Activated CD8-positive, alpha-beta T cell treated with anti-CD3 and anti-CD28 coated beads for 36 hours (primary cell): ENCODE data around the gene SACM1L. TPM values are rescaled to one million over a fixed set of nuclear protein-coding genes. Genes with fewer than 3 reads are reported as not detected.

Experiments
- ATAC-seq: fragments of 200-7000 bp; cut with Tn5 transposase; one replicate; pipeline ENCODE4 v1.10.0; 2021; ENCODE audit warnings: mild to moderate bottlenecking, moderate library complexity
- CTCF ChIA-PET: fragments of 350-600 bp; sonication (Branson Sonifier 250); formaldehyde crosslinking; loops from one replicate; lab custom pipeline; 2021; ENCODE audit warnings: antibody characterized with exemption; lab: Charles Lee
- POLR2A ChIA-PET: fragments of 350-600 bp; sonication (Branson Sonifier 250); formaldehyde crosslinking; loops from one replicate; lab custom pipeline; 2021; ENCODE audit warnings: antibody characterized with exemption; lab: Charles Lee
- DNase-seq: peaks from one replicate; pipeline ENCODE4 v3.0.0-alpha.2; 2020
- H3K27ac Mint-ChIP-seq: one replicate; pipeline ENCODE4 v1.8.0; 2021; ENCODE audit warnings: mild to moderate bottlenecking, mixed read lengths
- H3K27me3 Mint-ChIP-seq: one replicate; pipeline ENCODE4 v1.8.0; 2021; ENCODE audit warnings: mixed read lengths
- H3K36me3 Mint-ChIP-seq: one replicate; pipeline ENCODE4 v1.8.0; 2021; ENCODE audit warnings: low read depth, mixed read lengths
- H3K4me1 Mint-ChIP-seq: one replicate; pipeline ENCODE4 v1.8.0; 2021; ENCODE audit warnings: low read depth, mixed read lengths
- H3K4me3 Mint-ChIP-seq: one replicate; pipeline ENCODE4 v1.8.0; 2021; ENCODE audit warnings: mild to moderate bottlenecking, moderate library complexity, mixed read lengths
- H3K9me3 Mint-ChIP-seq: one replicate; pipeline ENCODE4 v1.8.0; 2021; ENCODE audit warnings: mixed read lengths
- CTCF ChIP-seq: fragments of 200-600 bp; IDR thresholded peaks from one replicate; pipeline ENCODE4 v1.8.0; 2022; ENCODE audit warnings: antibody characterized with exemption, mild to moderate bottlenecking
- intact Hi-C: fragments of 100-400 bp; cut with micrococcal nuclease; formaldehyde crosslinking; loops from one replicate; pipeline ENCODE4 v1.10.0; 2022
- total RNA-seq, 2 experiments: library from RNA; stranded (reverse); gene quantifications; one replicate each; pipeline ENCODE4 v1.2.3, GENCODE V29; 2021

Gene SACM1L
- total RNA-seq, 2 experiments from 2014 or later = 52.6 to 56.0 TPM

DNA sequence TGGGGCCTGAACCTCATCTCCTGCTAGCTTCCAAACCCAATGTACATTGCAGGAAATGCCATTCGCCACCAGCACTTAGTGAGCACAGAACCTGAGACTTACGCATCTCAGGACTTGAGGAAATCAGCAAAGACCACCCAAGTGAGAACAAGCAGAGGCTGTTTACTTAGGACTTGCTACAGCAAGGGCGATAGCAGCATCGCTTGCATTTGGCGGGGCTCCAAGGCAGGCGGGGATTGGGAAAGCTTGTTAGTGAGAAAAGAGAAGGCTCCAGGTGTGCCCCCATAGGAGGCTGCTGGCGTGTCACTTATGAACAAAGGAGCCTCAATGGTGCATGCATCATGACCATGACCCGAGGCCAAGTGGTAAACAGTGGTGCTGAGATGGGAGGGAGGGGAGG lies 87.4 kb downstream of the SACM1L start:
- ChIA-PET CTCF (interaction anchor here (1.8 to 2.9 kb wide), 3 partner anchors 15 to 302 kb away, joined by 5 to 10 read pairs (median 7); no protein-coding TSS in a partner anchor), POLR2A (no interaction called here)
- H3K27ac Mint-ChIP-seq = no peak overlapping the region
- ATAC-seq (no peak), DNase-seq (no peak)
- peaks cover 13% of the 10 kb centered on the region for H3K4me1 Mint-ChIP-seq
- H3K9me3 Mint-ChIP-seq = no peaks in the 10 kb centered on the region
- H3K4me3 Mint-ChIP-seq = no peak overlapping the region
- H3K36me3 Mint-ChIP-seq = no peaks in the 10 kb centered on the region
- peaks cover 9% of the 10 kb centered on the region for H3K27me3 Mint-ChIP-seq
- no peak for TF ChIP-seq CTCF
- intact Hi-C loops = no loop called here

DNA sequence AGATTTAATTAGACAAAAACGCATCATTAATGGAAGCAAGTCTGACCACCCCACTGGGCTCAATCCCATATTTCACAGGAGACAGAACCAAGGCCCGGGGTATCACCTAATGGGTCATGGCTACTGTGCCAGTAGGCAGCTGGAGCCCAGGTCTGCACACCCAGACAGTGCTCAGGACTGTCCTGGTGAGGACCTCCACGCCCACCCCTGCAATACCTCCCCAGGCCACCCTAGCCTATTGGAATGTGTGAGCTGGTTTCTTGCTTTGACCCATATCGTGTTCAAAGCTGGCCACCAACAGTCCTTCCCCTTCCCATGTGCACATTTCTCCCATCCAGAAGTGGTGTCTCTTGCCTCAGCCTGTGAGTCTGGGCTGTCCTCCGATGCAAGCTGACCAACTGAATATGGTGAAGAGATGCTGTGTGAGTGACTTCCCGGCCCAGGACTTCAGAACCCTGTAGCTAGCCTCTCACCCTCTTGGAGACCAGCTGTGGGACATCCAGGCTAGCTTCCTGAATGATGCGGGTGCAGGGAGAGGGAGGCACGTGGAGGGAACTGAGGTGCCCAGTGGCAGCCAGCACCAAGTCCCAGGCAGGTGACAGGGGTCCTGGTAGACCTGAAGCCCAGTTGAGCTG lies 88.0 kb downstream of the SACM1L start:
- peaks cover 5% of the 10 kb centered on the region for H3K27me3 Mint-ChIP-seq
- ChIA-PET CTCF (interaction anchor here (1.8 to 2.0 kb wide), 2 partner anchors 151 to 302 kb away, joined by 5 to 7 read pairs; no protein-coding TSS in a partner anchor), POLR2A (no interaction called here)
- no peak for TF ChIP-seq CTCF
- H3K9me3 Mint-ChIP-seq = no peaks in the 10 kb centered on the region
- intact Hi-C loops = no loop called here
- peaks cover 8% of the 10 kb centered on the region for H3K4me1 Mint-ChIP-seq
- H3K36me3 Mint-ChIP-seq = no peaks in the 10 kb centered on the region
- ATAC-seq (no peak), DNase-seq (no peak)
- no peak overlapping the region for H3K27ac Mint-ChIP-seq
- H3K4me3 Mint-ChIP-seq = no peak overlapping the region

GRCh38 chr3:45777746-45778386 lies 88.7 kb downstream of the SACM1L start:
- H3K36me3 Mint-ChIP-seq = no peaks in the 10 kb centered on the region
- CTCF ChIA-PET = interaction anchor here (1.4 to 2.0 kb wide), 3 partner anchors 17 to 301 kb away, joined by 4 to 7 read pairs (median 5); no protein-coding TSS in a partner anchor

GRCh38 chr3:45778761-45779201 lies 89.6 kb downstream of the SACM1L start:
- Mint-ChIP-seq H3K27ac (no peak overlapping the region), H3K4me3 (no peak overlapping the region), H3K36me3 (no peaks in the 10 kb centered on the region), H3K4me1 (no peaks in the 10 kb centered on the region), H3K9me3 (no peaks in the 10 kb centered on the region), H3K27me3 (peaks cover 5% of the 10 kb centered on the region)
- CTCF ChIA-PET = interaction anchor here (1.4 kb wide), 1 partner anchor 18 kb away, joined by 4 read pairs; no protein-coding TSS in a partner anchor
- DNase-seq (no peak), ATAC-seq (no peak)
- TF ChIP-seq CTCF = no peak
- POLR2A ChIA-PET = no interaction called here
- intact Hi-C loops = no loop called here

More at GRCh38 chr3:45777746-45778386, 88.7 kb downstream of the SACM1L start:
- POLR2A ChIA-PET = no interaction called here
- H3K27me3 Mint-ChIP-seq = peaks cover 5% of the 10 kb centered on the region
- H3K9me3 Mint-ChIP-seq = no peaks in the 10 kb centered on the region
- H3K4me1 Mint-ChIP-seq = peaks cover 3% of the 10 kb centered on the region
- ATAC-seq (no peak), DNase-seq (no peak)
- H3K4me3 Mint-ChIP-seq = no peak overlapping the region
- no peak overlapping the region for H3K27ac Mint-ChIP-seq
- no peak for TF ChIP-seq CTCF
- intact Hi-C loops = no loop called here
